IPS-20b (cell line): Measurements from ENCODE around the gene VPS13A.
A peak's percentile ranks its signal among the peaks of the same experiment; 100 is the strongest.

ENCODE experiments used
- H3K27ac ChIP-seq: one replicate; pipeline ENCODE4 v1.5.1; 2013; ENCODE audit warnings: low read length
- H3K27me3 ChIP-seq: 2 replicates; pipeline ENCODE4 v1.6.1; 2013; ENCODE audit warnings: mild to moderate bottlenecking, low read length, inconsistent platforms; ENCODE audit not compliant: insufficient read depth
- H3K36me3 ChIP-seq: 2 replicates; pipeline ENCODE4 v1.6.1; 2013; ENCODE audit warnings: low read depth, mild to moderate bottlenecking, inconsistent platforms, low read length, moderate library complexity; ENCODE audit not compliant: insufficient read depth
- H3K4me1 ChIP-seq: 2 replicates; pipeline ENCODE4 v1.6.1; 2013; ENCODE audit warnings: mild to moderate bottlenecking, control low read depth, inconsistent platforms, low read length, moderate library complexity; ENCODE audit not compliant: insufficient read depth
- H3K4me3 ChIP-seq: 2 replicates; pipeline ENCODE4 v1.5.1; 2013; ENCODE audit warnings: mild to moderate bottlenecking, low read length, inconsistent platforms
- H3K9ac ChIP-seq: 2 replicates; pipeline ENCODE4 v1.6.1; 2013; ENCODE audit warnings: low read depth, mild to moderate bottlenecking, inconsistent platforms, low read length, moderate library complexity
- H3K9me3 ChIP-seq: 2 replicates; pipeline ENCODE4 v1.6.1; 2013; ENCODE audit warnings: mild to moderate bottlenecking, low read depth, low read length, inconsistent platforms; ENCODE audit not compliant: insufficient read depth

Gene VPS13A

GRCh38 chr9:77162366-77162765 is 15.0 kb upstream of the VPS13A start:
- no peaks in the 10 kb centered on the region for H3K27me3 ChIP-seq
- no peak overlapping the region for H3K27ac ChIP-seq
- no peak overlapping the region for H3K9ac ChIP-seq
- no peak overlapping the region for H3K4me3 ChIP-seq
- no peaks in the 10 kb centered on the region for H3K36me3 ChIP-seq
- H3K9me3 ChIP-seq: no peaks in the 10 kb centered on the region
- peaks cover 4% of the 10 kb centered on the region; the same call in 1 of the 2 replicates for H3K4me1 ChIP-seq

- Histone ChIP-seq H3K4me3 (no peak overlapping the region), H3K9me3 (no peaks in the 10 kb centered on the region), H3K9ac (no peak overlapping the region), H3K36me3 (no peaks in the 10 kb centered on the region), H3K27ac (no peak overlapping the region), H3K27me3 (no peaks in the 10 kb centered on the region), H3K4me1 (peaks cover 4% of the 10 kb centered on the region; the same call in 1 of the 2 replicates)
Observed at GRCh38 chr9:77163884-77164283, 13.4 kb upstream of the VPS13A start.

GRCh38 chr9:77166193-77166592 is 11.1 kb upstream of the VPS13A start:
- H3K9me3 ChIP-seq: no peaks in the 10 kb centered on the region
- H3K27me3 ChIP-seq: no peaks in the 10 kb centered on the region
- H3K27ac ChIP-seq: no peak overlapping the region
- H3K9ac ChIP-seq: no peak overlapping the region
- H3K4me1 ChIP-seq: peaks cover 4% of the 10 kb centered on the region; the same call in 1 of the 2 replicates
- H3K36me3 ChIP-seq: no peaks in the 10 kb centered on the region
- no peak overlapping the region for H3K4me3 ChIP-seq

- Histone ChIP-seq H3K27ac (no peak overlapping the region), H3K36me3 (no peaks in the 10 kb centered on the region), H3K9me3 (no peaks in the 10 kb centered on the region), H3K4me3 (no peak overlapping the region), H3K9ac (no peak overlapping the region), H3K4me1 (peaks cover 4% of the 10 kb centered on the region; the same call in 1 of the 2 replicates), H3K27me3 (no peaks in the 10 kb centered on the region)
Observed at GRCh38 chr9:77170991-77171699, 6.2 kb upstream of the VPS13A start.

GRCh38 chr9:77175151-77175550 is 2.2 kb upstream of the VPS13A start:
- no peaks in the 10 kb centered on the region for H3K36me3 ChIP-seq
- H3K9me3 ChIP-seq: no peaks in the 10 kb centered on the region
- H3K27ac ChIP-seq: no peak overlapping the region
- no peak overlapping the region for H3K4me3 ChIP-seq
- peaks cover 8% of the 10 kb centered on the region; the same call in 1 of the 2 replicates for H3K4me1 ChIP-seq
- H3K27me3 ChIP-seq: no peaks in the 10 kb centered on the region
- no peak overlapping the region for H3K9ac ChIP-seq

- Histone ChIP-seq H3K27me3 (no peaks in the 10 kb centered on the region), H3K9ac (no peak overlapping the region), H3K4me1 (peaks cover 13% of the 10 kb centered on the region; the same call in 1 of the 2 replicates), H3K4me3 (peak overlapping the region; percentile 83; the same call in 1 of the 2 replicates), H3K36me3 (no peaks in the 10 kb centered on the region), H3K9me3 (no peaks in the 10 kb centered on the region), H3K27ac (no peak overlapping the region)
Observed at GRCh38 chr9:77176106-77176505, 1.2 kb upstream of the VPS13A start.

GRCh38 chr9:77176686-77177142 is 620 bp upstream of the VPS13A start:
- peak overlapping the region; percentile 31; the same call in 1 of the 2 replicates for H3K9ac ChIP-seq
- H3K9me3 ChIP-seq: no peaks in the 10 kb centered on the region
- peak overlapping the region; percentile 83 for H3K4me3 ChIP-seq
- no peaks in the 10 kb centered on the region for H3K36me3 ChIP-seq
- H3K4me1 ChIP-seq: peaks cover 13% of the 10 kb centered on the region; the same call in 1 of the 2 replicates
- H3K27me3 ChIP-seq: no peaks in the 10 kb centered on the region
- no peak overlapping the region for H3K27ac ChIP-seq

- Histone ChIP-seq H3K4me1 (peaks cover 13% of the 10 kb centered on the region; the same call in 1 of the 2 replicates), H3K27me3 (no peaks in the 10 kb centered on the region), H3K4me3 (peak overlapping the region; percentile 83), H3K36me3 (no peaks in the 10 kb centered on the region), H3K27ac (peak overlapping the region; percentile 57), H3K9me3 (no peaks in the 10 kb centered on the region), H3K9ac (peak overlapping the region; percentile 66)
Observed at GRCh38 chr9:77177894-77178794, 810 bp downstream of the VPS13A start.

GRCh38 chr9:77180056-77180455 is 2.7 kb downstream of the VPS13A start:
- Histone ChIP-seq H3K9ac (no peak overlapping the region), H3K27me3 (no peaks in the 10 kb centered on the region), H3K36me3 (no peaks in the 10 kb centered on the region), H3K4me3 (peak overlapping the region; percentile 83; the same call in 1 of the 2 replicates), H3K9me3 (no peaks in the 10 kb centered on the region), H3K4me1 (peaks cover 13% of the 10 kb centered on the region; the same call in 1 of the 2 replicates), H3K27ac (no peak overlapping the region)

GRCh38 chr9:77183581-77183980 is 6.2 kb downstream of the VPS13A start:
- Histone ChIP-seq H3K27ac (no peak overlapping the region), H3K9me3 (no peaks in the 10 kb centered on the region), H3K4me3 (no peak overlapping the region), H3K36me3 (no peaks in the 10 kb centered on the region), H3K27me3 (no peaks in the 10 kb centered on the region), H3K4me1 (peaks cover 11% of the 10 kb centered on the region; the same call in 1 of the 2 replicates), H3K9ac (no peak overlapping the region)

- no peaks in the 10 kb centered on the region for H3K27me3 ChIP-seq
- H3K9me3 ChIP-seq: no peaks in the 10 kb centered on the region
- H3K27ac ChIP-seq: no peak overlapping the region
- H3K9ac ChIP-seq: no peak overlapping the region
- peaks cover 13% of the 10 kb centered on the region; the same call in 1 of the 2 replicates for H3K4me1 ChIP-seq
- no peaks in the 10 kb centered on the region for H3K36me3 ChIP-seq
- H3K4me3 ChIP-seq: no peak overlapping the region
Observed at GRCh38 chr9:77188242-77188641, 10.9 kb downstream of the VPS13A start.
